Keratinocyte (primary cell): Measurements from ENCODE around the gene ZNF280A. TPM values are rescaled to one million over a fixed set of nuclear protein-coding genes. Genes with fewer than 3 reads are reported as not detected.

Experiments
- DNase-seq: peaks from one replicate; pipeline ENCODE4 v3.0.0-alpha.2; 2011; ENCODE audit warnings: low read depth, missing footprints, low spot score
- FAIRE-seq: peaks from 2 replicates; lab custom pipeline; 2011; peaks lifted over from hg19 to GRCh38; lab: Jason Lieb, UNC
- H2AFZ ChIP-seq: 2 replicates; pipeline ENCODE4 v1.6.0; 2012; ENCODE audit warnings: low read length, control low read depth, inconsistent platforms; ENCODE audit not compliant: control insufficient read depth
- H3K27ac ChIP-seq: 2 replicates; pipeline ENCODE4 v1.5.1; 2011; ENCODE audit warnings: low read length; ENCODE audit not compliant: control insufficient read depth, insufficient read depth
- H3K27me3 ChIP-seq: 3 replicates; pipeline ENCODE4 v1.6.0; 2011; ENCODE audit warnings: low read length; ENCODE audit not compliant: control insufficient read depth, insufficient read depth; ENCODE audit errors: extremely low read depth
- H3K36me3 ChIP-seq, 2 experiments: 2 replicates in 1 of 2; 3 replicates in 1 of 2; pipeline ENCODE4 v1.5.1; 2011; ENCODE audit warnings: low read length in 2 of 2, mild to moderate bottlenecking in 1 of 2; ENCODE audit not compliant: control insufficient read depth in 2 of 2, insufficient read depth in 2 of 2; ENCODE audit errors: extremely low read depth in 1 of 2
- H3K4me1 ChIP-seq: 3 replicates; pipeline ENCODE4 v1.5.1; 2011; ENCODE audit warnings: low read length; ENCODE audit not compliant: control insufficient read depth, insufficient read depth; ENCODE audit errors: extremely low read depth
- H3K4me2 ChIP-seq: 3 replicates; pipeline ENCODE4 v1.6.0; 2011; ENCODE audit warnings: low read depth, low read length; ENCODE audit not compliant: control insufficient read depth, insufficient read depth; ENCODE audit errors: extremely low read depth
- H3K4me3 ChIP-seq, 3 experiments: fragments of 200-600 bp in 1 of 3; sonication (generic) in 1 of 3; 2 replicates in 2 of 3; 3 replicates in 1 of 3; pipeline ENCODE4 v1.5.1; 2011 to 2016; ENCODE audit warnings: low read length in 3 of 3, mild to moderate bottlenecking in 3 of 3, control low read depth in 2 of 3, inconsistent platforms in 1 of 3, low read depth in 1 of 3, mixed read lengths in 1 of 3, mixed run types in 1 of 3, moderate library complexity in 1 of 3; ENCODE audit not compliant: control insufficient read depth in 2 of 3, insufficient read depth in 2 of 3; ENCODE audit errors: extremely low read depth in 1 of 3
- H3K79me2 ChIP-seq: 2 replicates; pipeline ENCODE4 v1.6.0; 2012; ENCODE audit warnings: low read length; ENCODE audit not compliant: control insufficient read depth, insufficient read depth
- H3K9ac ChIP-seq: 3 replicates; pipeline ENCODE4 v1.6.0; 2011; ENCODE audit warnings: low read length; ENCODE audit not compliant: control insufficient read depth, insufficient read depth; ENCODE audit errors: extremely low read depth
- H3K9me1 ChIP-seq: 3 replicates; pipeline ENCODE4 v1.6.0; 2011; ENCODE audit warnings: low read length; ENCODE audit not compliant: control insufficient read depth, insufficient read depth; ENCODE audit errors: extremely low read depth
- H3K9me3 ChIP-seq: 2 replicates; pipeline ENCODE4 v1.5.1; 2012; ENCODE audit warnings: low read depth, low read length; ENCODE audit not compliant: control insufficient read depth
- H4K20me1 ChIP-seq: 3 replicates; pipeline ENCODE4 v1.6.0; 2011; ENCODE audit warnings: low read length; ENCODE audit not compliant: control insufficient read depth, insufficient read depth; ENCODE audit errors: extremely low read depth
- EZH2 ChIP-seq: IDR thresholded peaks from one replicate; pipeline ENCODE4 v1.6.1; 2012; ENCODE audit warnings: inconsistent platforms, mild to moderate bottlenecking, low read length, moderate library complexity
- dilution Hi-C: fragments of 300-500 bp; cut with MboI; formaldehyde crosslinking; loops from one replicate; pipeline ENCODE4 v1.7.0; 2020; ENCODE audit warnings: low sequenced_read_pairs; ENCODE audit not compliant: extremely low pct_ligation_motif_present
- polyA plus RNA-seq, 5 experiments: library from polyadenylated mRNA; depleted of rRNA in 3 of 5; stranded (reverse) in 3 of 5; stranded (forward) in 1 of 5; unstranded in 1 of 5; fragments of >200 nt; gene quantifications; 1 replicate in 1 of 5; 2 replicates in 3 of 5; 3 replicates in 1 of 5; pipeline versions ENCODE4 v1.2.1 to v1.2.3, GENCODE V29; 2011 to 2012; ENCODE audit warnings: missing spikeins in 2 of 5, low read depth in 1 of 5, low replicate concordance in 1 of 5
- TF ChIP-seq, protein P1 (sequence below), 3 experiments: IDR thresholded peaks in 1 of 3; conservative IDR thresholded peaks in 1 of 3; optimal IDR thresholded peaks in 1 of 3; 2 replicates in 2 of 3; 3 replicates in 1 of 3; pipeline versions ENCODE3 to v1.5.1; 2011; ENCODE audit warnings: low read length in 3 of 3, mild to moderate bottlenecking in 3 of 3, moderate library complexity in 2 of 3, control low read depth in 1 of 3, inconsistent platforms in 1 of 3; ENCODE audit not compliant: insufficient read depth in 2 of 3; ENCODE audit errors: extremely low read depth in 1 of 3

Gene ZNF280A
- polyA plus RNA-seq, 1 donor (not counting 4 experiments of a cell fraction or from before 2014, with no cell fraction given) = not detected

DNA sequence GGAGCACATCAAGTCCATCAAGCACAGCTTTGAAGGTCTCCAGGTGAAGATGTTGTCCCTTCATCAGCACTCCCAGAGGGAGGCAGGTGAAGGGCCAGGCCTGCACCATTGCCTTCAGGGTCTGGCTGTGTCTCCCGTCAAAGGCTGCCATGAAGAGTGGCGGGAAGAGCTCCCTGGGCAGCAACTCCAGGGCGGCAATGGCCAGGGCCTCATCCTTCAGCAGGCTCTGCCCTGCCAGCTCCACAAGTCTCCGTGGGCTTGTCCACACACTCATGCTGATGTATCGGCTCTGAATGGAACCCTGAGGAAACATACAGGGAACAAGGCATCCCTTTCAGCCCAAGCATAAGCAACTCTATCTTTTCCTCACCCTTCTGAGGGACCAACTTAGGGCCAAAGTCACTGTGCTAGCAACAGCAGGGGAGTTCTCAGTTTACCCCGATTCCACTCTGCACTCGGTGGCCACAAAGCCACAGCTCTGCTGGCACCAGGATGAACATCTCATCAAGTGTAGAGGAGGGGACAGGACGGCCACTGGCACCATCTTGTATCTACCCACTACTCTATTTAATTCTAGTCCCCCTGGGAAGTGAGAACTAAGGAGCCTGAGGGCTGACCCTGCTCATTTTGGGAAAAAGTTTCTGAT is 30.8 kb upstream of the ZNF280A start:
- no peak for TF ChIP-seq EZH2
- TF ChIP-seq, protein P1, sequence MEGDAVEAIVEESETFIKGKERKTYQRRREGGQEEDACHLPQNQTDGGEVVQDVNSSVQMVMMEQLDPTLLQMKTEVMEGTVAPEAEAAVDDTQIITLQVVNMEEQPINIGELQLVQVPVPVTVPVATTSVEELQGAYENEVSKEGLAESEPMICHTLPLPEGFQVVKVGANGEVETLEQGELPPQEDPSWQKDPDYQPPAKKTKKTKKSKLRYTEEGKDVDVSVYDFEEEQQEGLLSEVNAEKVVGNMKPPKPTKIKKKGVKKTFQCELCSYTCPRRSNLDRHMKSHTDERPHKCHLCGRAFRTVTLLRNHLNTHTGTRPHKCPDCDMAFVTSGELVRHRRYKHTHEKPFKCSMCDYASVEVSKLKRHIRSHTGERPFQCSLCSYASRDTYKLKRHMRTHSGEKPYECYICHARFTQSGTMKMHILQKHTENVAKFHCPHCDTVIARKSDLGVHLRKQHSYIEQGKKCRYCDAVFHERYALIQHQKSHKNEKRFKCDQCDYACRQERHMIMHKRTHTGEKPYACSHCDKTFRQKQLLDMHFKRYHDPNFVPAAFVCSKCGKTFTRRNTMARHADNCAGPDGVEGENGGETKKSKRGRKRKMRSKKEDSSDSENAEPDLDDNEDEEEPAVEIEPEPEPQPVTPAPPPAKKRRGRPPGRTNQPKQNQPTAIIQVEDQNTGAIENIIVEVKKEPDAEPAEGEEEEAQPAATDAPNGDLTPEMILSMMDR (optimal IDR thresholded peaks at IDR 0.05 in 1 of 3, IDR thresholded peaks at IDR 0.05 in 1 of 3, conservative IDR thresholded peaks at IDR 0.05 in 1 of 3; ENCODE audit: extremely low read depth in 1 of 3, insufficient read depth in 2 of 3, low read length in 3 of 3) = no peak
- Histone ChIP-seq H3K4me3 (no peak overlapping the region), H3K79me2 (no peaks in the 10 kb centered on the region), H3K4me1 (no peaks in the 10 kb centered on the region), H3K4me2 (no peak overlapping the region), H3K36me3 (no peaks in the 10 kb centered on the region), H2AFZ (no peak overlapping the region), H4K20me1 (no peaks in the 10 kb centered on the region), H3K27me3 (no peaks in the 10 kb centered on the region), H3K9me3 (no peaks in the 10 kb centered on the region), H3K9ac (no peak overlapping the region), H3K27ac (no peak overlapping the region), H3K9me1 (no peaks in the 10 kb centered on the region)
- dilution Hi-C loops = no loop called here
- DNase-seq (no peak), FAIRE-seq (no peak)

- no peaks in the 10 kb centered on the region for H3K9me3 ChIP-seq
- TF ChIP-seq EZH2 = no peak
- TF ChIP-seq, protein P1 (optimal IDR thresholded peaks at IDR 0.05 in 1 of 3, IDR thresholded peaks at IDR 0.05 in 1 of 3, conservative IDR thresholded peaks at IDR 0.05 in 1 of 3; ENCODE audit: extremely low read depth in 1 of 3, insufficient read depth in 2 of 3, low read length in 3 of 3) = no peak
- H3K36me3 ChIP-seq = no peaks in the 10 kb centered on the region
- no peak overlapping the region for H2AFZ ChIP-seq
- no peak overlapping the region for H3K4me2 ChIP-seq
- H3K9me1 ChIP-seq = no peaks in the 10 kb centered on the region
- FAIRE-seq = no peak
- H3K27me3 ChIP-seq = no peaks in the 10 kb centered on the region
- H3K9ac ChIP-seq = no peak overlapping the region
- H3K79me2 ChIP-seq = no peaks in the 10 kb centered on the region
- no peaks in the 10 kb centered on the region for H3K4me1 ChIP-seq
- no peaks in the 10 kb centered on the region for H4K20me1 ChIP-seq
- no peak overlapping the region for H3K27ac ChIP-seq
- DNase-seq = no peak
- dilution Hi-C loops = no loop called here
- no peak overlapping the region for H3K4me3 ChIP-seq
Observed at GRCh38 chr22:22548910-22549309, 28.8 kb upstream of the ZNF280A start.
